22Rv1 (cell line): Measurements from ENCODE around the gene BACH2.

Source experiments
- ZFX ChIP-seq: fragments of 450-650 bp; IDR thresholded peaks from 2 replicates; pipeline ENCODE4 v1.6.1; 2017; ENCODE audit warnings: antibody characterized with exemption, borderline replicate concordance
- TF ChIP-seq, protein P1 (sequence below): fragments of 450-650 bp; IDR thresholded peaks from 2 replicates; pipeline ENCODE4 v1.5.1; 2017; ENCODE audit warnings: mild to moderate bottlenecking

DNA sequence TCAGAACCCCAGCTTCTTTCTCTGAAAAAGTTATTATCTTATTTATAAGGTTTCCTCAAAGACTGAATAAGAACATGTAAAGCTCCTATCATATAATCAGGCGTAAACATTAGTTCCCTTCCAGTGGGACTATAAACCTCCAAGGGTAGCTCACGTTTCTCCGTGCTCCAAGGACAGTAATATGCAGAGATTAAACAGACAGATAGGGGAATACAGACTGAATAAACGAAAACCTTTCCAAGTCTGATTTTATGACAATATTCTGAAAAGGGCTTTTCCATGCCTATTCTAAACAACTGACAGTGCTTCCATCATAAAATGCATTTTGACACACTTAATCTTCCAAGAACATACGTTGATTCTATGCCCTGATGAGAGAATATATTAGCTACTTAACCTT is 22.8 kb downstream of the BACH2 start:
- TF ChIP-seq, protein P1, sequence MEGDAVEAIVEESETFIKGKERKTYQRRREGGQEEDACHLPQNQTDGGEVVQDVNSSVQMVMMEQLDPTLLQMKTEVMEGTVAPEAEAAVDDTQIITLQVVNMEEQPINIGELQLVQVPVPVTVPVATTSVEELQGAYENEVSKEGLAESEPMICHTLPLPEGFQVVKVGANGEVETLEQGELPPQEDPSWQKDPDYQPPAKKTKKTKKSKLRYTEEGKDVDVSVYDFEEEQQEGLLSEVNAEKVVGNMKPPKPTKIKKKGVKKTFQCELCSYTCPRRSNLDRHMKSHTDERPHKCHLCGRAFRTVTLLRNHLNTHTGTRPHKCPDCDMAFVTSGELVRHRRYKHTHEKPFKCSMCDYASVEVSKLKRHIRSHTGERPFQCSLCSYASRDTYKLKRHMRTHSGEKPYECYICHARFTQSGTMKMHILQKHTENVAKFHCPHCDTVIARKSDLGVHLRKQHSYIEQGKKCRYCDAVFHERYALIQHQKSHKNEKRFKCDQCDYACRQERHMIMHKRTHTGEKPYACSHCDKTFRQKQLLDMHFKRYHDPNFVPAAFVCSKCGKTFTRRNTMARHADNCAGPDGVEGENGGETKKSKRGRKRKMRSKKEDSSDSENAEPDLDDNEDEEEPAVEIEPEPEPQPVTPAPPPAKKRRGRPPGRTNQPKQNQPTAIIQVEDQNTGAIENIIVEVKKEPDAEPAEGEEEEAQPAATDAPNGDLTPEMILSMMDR, result no peak
- TF ChIP-seq ZFX, result no peak
